HEK293 (cell line): ENCODE measurements around the gene EVL.

ENCODE experiments used
- CTCF ChIA-PET: fragments of 350-600 bp; formaldehyde crosslinking; extraction: SDS; loops from one replicate; lab custom pipeline; 2021; ENCODE audit warnings: antibody characterized with exemption; lab: Yijun Ruan, JAX
- POLR2A ChIA-PET: fragments of 300-600 bp; formaldehyde crosslinking; extraction: SDS; loops from one replicate; lab custom pipeline; 2020; ENCODE audit warnings: antibody characterized with exemption, inconsistent platforms; lab: Yijun Ruan, JAX
- H3K27ac ChIP-seq: fragments of 200-500 bp; sonication (Bioruptor generic); 2 replicates; pipeline ENCODE4 v1.5.1; 2014; ENCODE audit warnings: low read depth, low read length, control low read depth, inconsistent platforms; ENCODE audit errors: extremely low read depth
- H3K36me3 ChIP-seq, 2 experiments: fragments of 200-500 bp in 1 of 2; sonication (Bioruptor generic) in 1 of 2; 1 replicate in 1 of 2; 2 replicates in 1 of 2; pipeline ENCODE4 v1.5.1; 2014 to 2017; ENCODE audit warnings: inconsistent platforms in 2 of 2, low read length in 2 of 2; ENCODE audit not compliant: control insufficient read depth in 2 of 2, insufficient read depth in 1 of 2
- H3K4me1 ChIP-seq: fragments of 200-500 bp; sonication (Bioruptor generic); 2 replicates; pipeline ENCODE4 v1.5.1; 2014; ENCODE audit warnings: mild to moderate bottlenecking, low read length, inconsistent platforms; ENCODE audit not compliant: control insufficient read depth, insufficient read depth
- H3K4me3 ChIP-seq: 2 replicates; pipeline ENCODE4 v1.5.1; 2011; ENCODE audit warnings: low read depth, mild to moderate bottlenecking, control low read depth, low read length, moderate library complexity
- H3K9me3 ChIP-seq: fragments of 200-500 bp; sonication (Bioruptor generic); 2 replicates; pipeline ENCODE4 v1.5.1; 2014; ENCODE audit warnings: low read depth, low read length, inconsistent platforms; ENCODE audit not compliant: control insufficient read depth, insufficient read depth
- FEZF1 ChIP-seq: fragments of 450-650 bp; formaldehyde crosslinking; IDR thresholded peaks from 2 replicates; pipeline ENCODE4 v1.5.1; 2016; ENCODE audit warnings: missing biosample characterization, missing genetic modification characterization
- HOXC10 ChIP-seq: sonication (generic); formaldehyde crosslinking; IDR thresholded peaks from 2 replicates; pipeline ENCODE4 v1.8.1; 2023; ENCODE audit warnings: mild to moderate bottlenecking, missing genetic modification reagents
- IKZF3 ChIP-seq: fragments of 450-650 bp; IDR thresholded peaks from 2 replicates; pipeline ENCODE4 v1.5.0; 2018; ENCODE audit warnings: missing biosample characterization, mild to moderate bottlenecking, missing genetic modification characterization, moderate library complexity
- KLF16 ChIP-seq: fragments of 450-650 bp; formaldehyde crosslinking; IDR thresholded peaks from 2 replicates; pipeline ENCODE4 v1.5.1; 2017; ENCODE audit warnings: missing biosample characterization, missing genetic modification characterization
- SP2 ChIP-seq: fragments of 450-650 bp; formaldehyde crosslinking; IDR thresholded peaks from 2 replicates; pipeline ENCODE4 v1.5.1; 2016; ENCODE audit warnings: missing biosample characterization, missing genetic modification characterization
- ZNF155 ChIP-seq: fragments of 450-650 bp; formaldehyde crosslinking; IDR thresholded peaks from 2 replicates; pipeline ENCODE4 v1.5.1; 2016; ENCODE audit warnings: missing biosample characterization, missing genetic modification characterization
- ZNF274 ChIP-seq, 2 experiments: fragments of 200-500 bp in 1 of 2; fragments of 450-650 bp in 1 of 2; sonication (Bioruptor generic) in 1 of 2; formaldehyde crosslinking in 1 of 2; IDR thresholded peaks; 2 replicates each; pipeline versions ENCODE4 v1.5.1 to v1.6.1; 2014 to 2016; ENCODE audit warnings: borderline replicate concordance in 1 of 2, inconsistent platforms in 1 of 2, low read length in 1 of 2, missing biosample characterization in 1 of 2, missing genetic modification characterization in 1 of 2
- ZNF341 ChIP-seq: fragments of 450-650 bp; formaldehyde crosslinking; IDR thresholded peaks from 2 replicates; pipeline ENCODE4; 2016; ENCODE audit warnings: low read depth, missing biosample characterization, missing genetic modification characterization
- ZNF354C ChIP-seq: fragments of 450-650 bp; formaldehyde crosslinking; IDR thresholded peaks from 2 replicates; pipeline ENCODE4 v1.5.1; 2016; ENCODE audit warnings: missing biosample characterization, missing genetic modification characterization, low read depth, borderline replicate concordance
- ZNF366 ChIP-seq: fragments of 450-650 bp; formaldehyde crosslinking; conservative IDR thresholded peaks from 2 replicates; pipeline ENCODE4 v1.5.1; 2016; ENCODE audit warnings: missing biosample characterization, missing genetic modification characterization
- ZNF37A ChIP-seq: fragments of 450-650 bp; IDR thresholded peaks from 2 replicates; pipeline ENCODE4 v1.5.1; 2018; ENCODE audit warnings: missing biosample characterization, missing genetic modification characterization
- ZNF501 ChIP-seq: fragments of 450-650 bp; formaldehyde crosslinking; IDR thresholded peaks from 2 replicates; pipeline ENCODE4 v1.5.1; 2016; ENCODE audit warnings: missing biosample characterization, missing genetic modification characterization
- ZNF521 ChIP-seq: fragments of 450-650 bp; formaldehyde crosslinking; IDR thresholded peaks from 2 replicates; pipeline ENCODE4 v1.5.1; 2017; ENCODE audit warnings: missing biosample characterization, mild to moderate bottlenecking, missing genetic modification characterization
- ZNF548 ChIP-seq: fragments of 450-650 bp; formaldehyde crosslinking; IDR thresholded peaks from 2 replicates; pipeline ENCODE4 v1.5.1; 2016; ENCODE audit warnings: missing biosample characterization, missing genetic modification characterization
- ZNF558 ChIP-seq: fragments of 450-650 bp; formaldehyde crosslinking; IDR thresholded peaks from 2 replicates; pipeline ENCODE4 v1.5.1; 2016; ENCODE audit warnings: missing biosample characterization, missing genetic modification characterization
- ZNF654 ChIP-seq: fragments of 450-650 bp; formaldehyde crosslinking; IDR thresholded peaks from 2 replicates; pipeline ENCODE4 v1.5.1; 2016; ENCODE audit warnings: low read depth, missing biosample characterization, missing genetic modification characterization
- ZNF664 ChIP-seq: fragments of 450-650 bp; formaldehyde crosslinking; IDR thresholded peaks from 2 replicates; pipeline ENCODE4 v1.5.1; 2016; ENCODE audit warnings: missing biosample characterization, missing genetic modification characterization
- ZNF747 ChIP-seq: fragments of 450-650 bp; formaldehyde crosslinking; IDR thresholded peaks from 2 replicates; pipeline ENCODE4 v1.5.1; 2016; ENCODE audit warnings: missing biosample characterization, missing genetic modification characterization
- ZNF830 ChIP-seq: fragments of 450-650 bp; IDR thresholded peaks from 2 replicates; pipeline ENCODE4 v1.5.0; 2018; ENCODE audit warnings: missing biosample characterization, missing genetic modification characterization, low read depth, mild to moderate bottlenecking, moderate library complexity
- ZXDB ChIP-seq: fragments of 450-650 bp; formaldehyde crosslinking; IDR thresholded peaks from 2 replicates; pipeline ENCODE4 v1.5.1; 2016; ENCODE audit warnings: missing biosample characterization, missing genetic modification characterization
- TF ChIP-seq, protein P1 (sequence below): fragments of 450-650 bp; formaldehyde crosslinking; IDR thresholded peaks from 2 replicates; pipeline ENCODE4 v1.5.1; 2016; ENCODE audit warnings: missing biosample characterization, missing genetic modification characterization
- TF ChIP-seq, protein P2 (sequence below): fragments of 450-650 bp; formaldehyde crosslinking; IDR thresholded peaks from 2 replicates; pipeline ENCODE4 v1.5.1; 2016; ENCODE audit warnings: missing biosample characterization, missing genetic modification characterization
- TF ChIP-seq, protein P3 (sequence below): fragments of 450-650 bp; formaldehyde crosslinking; IDR thresholded peaks from 2 replicates; pipeline ENCODE4 v1.5.1; 2016; ENCODE audit warnings: missing biosample characterization, missing genetic modification characterization
- TF ChIP-seq, protein P4 (sequence below): fragments of 450-650 bp; formaldehyde crosslinking; IDR thresholded peaks from 2 replicates; pipeline ENCODE4 v1.5.1; 2016; ENCODE audit warnings: missing biosample characterization, missing genetic modification characterization

The EVL gene

DNA sequence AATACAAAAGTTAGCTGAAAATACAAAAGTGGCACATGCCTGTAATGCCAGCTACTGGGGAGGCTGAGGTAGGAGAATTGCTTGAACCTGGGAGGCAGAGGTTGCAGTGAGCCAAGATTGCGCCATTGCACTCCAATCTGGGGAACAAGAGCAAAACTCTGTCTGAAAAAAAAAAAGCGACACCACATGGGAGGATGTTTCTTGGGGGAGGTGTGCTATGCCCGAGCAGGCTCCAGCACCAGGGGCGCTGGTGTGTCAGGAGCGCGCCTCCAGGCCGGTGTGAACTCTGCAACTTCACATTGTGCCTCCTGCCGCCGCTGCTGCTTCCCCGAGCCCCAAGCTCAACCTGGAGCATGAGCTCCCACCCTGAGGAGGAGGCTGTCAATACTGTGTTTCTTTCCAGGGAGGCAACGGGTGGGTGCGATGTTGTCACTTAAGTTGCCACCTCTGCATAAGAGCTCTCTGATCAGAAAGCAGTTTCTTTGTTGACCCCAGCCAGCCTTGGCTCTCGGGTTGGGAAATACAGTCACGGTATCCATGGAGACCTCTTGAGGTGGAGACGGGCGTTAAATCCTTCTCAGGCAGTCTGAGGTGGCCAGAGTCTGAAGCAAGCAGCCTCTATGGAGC, 75.3 kb downstream of the EVL start:
- H3K4me3 ChIP-seq = no peak overlapping the region
- H3K9me3 ChIP-seq = no peaks in the 10 kb centered on the region
- ChIA-PET CTCF (interaction anchor here (0.7 to 1.5 kb wide), 2 partner anchors 15 to 20 kb away, joined by 7 read pairs; no protein-coding TSS in a partner anchor), POLR2A (no interaction called here)
- H3K4me1 ChIP-seq = no peaks in the 10 kb centered on the region
- H3K27ac ChIP-seq = no peak overlapping the region
- TF ChIP-seq ZNF654 (tag by site-specific recombination) = no peak
- no peak for TF ChIP-seq HOXC10 (CRISPR knock-in tag)
- no peak for TF ChIP-seq ZNF37A (tag by site-specific recombination)
- TF ChIP-seq ZNF354C = no peak
- TF ChIP-seq ZNF548 (tag by site-specific recombination) = no peak
- TF ChIP-seq, protein P1, sequence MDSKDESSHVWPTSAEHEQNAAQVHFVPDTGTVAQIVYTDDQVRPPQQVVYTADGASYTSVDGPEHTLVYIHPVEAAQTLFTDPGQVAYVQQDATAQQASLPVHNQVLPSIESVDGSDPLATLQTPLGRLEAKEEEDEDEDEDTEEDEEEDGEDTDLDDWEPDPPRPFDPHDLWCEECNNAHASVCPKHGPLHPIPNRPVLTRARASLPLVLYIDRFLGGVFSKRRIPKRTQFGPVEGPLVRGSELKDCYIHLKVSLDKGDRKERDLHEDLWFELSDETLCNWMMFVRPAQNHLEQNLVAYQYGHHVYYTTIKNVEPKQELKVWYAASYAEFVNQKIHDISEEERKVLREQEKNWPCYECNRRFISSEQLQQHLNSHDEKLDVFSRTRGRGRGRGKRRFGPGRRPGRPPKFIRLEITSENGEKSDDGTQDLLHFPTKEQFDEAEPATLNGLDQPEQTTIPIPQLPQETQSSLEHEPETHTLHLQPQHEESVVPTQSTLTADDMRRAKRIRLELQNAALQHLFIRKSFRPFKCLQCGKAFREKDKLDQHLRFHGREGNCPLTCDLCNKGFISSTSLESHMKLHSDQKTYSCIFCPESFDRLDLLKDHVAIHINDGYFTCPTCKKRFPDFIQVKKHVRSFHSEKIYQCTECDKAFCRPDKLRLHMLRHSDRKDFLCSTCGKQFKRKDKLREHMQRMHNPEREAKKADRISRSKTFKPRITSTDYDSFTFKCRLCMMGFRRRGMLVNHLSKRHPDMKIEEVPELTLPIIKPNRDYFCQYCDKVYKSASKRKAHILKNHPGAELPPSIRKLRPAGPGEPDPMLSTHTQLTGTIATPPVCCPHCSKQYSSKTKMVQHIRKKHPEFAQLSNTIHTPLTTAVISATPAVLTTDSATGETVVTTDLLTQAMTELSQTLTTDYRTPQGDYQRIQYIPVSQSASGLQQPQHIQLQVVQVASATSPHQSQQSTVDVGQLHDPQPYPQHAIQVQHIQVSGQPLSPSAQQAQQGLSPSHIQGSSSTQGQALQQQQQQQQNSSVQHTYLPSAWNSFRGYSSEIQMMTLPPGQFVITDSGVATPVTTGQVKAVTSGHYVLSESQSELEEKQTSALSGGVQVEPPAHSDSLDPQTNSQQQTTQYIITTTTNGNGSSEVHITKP (tag by site-specific recombination) = peak; percentile 77
- TF ChIP-seq, protein P2, sequence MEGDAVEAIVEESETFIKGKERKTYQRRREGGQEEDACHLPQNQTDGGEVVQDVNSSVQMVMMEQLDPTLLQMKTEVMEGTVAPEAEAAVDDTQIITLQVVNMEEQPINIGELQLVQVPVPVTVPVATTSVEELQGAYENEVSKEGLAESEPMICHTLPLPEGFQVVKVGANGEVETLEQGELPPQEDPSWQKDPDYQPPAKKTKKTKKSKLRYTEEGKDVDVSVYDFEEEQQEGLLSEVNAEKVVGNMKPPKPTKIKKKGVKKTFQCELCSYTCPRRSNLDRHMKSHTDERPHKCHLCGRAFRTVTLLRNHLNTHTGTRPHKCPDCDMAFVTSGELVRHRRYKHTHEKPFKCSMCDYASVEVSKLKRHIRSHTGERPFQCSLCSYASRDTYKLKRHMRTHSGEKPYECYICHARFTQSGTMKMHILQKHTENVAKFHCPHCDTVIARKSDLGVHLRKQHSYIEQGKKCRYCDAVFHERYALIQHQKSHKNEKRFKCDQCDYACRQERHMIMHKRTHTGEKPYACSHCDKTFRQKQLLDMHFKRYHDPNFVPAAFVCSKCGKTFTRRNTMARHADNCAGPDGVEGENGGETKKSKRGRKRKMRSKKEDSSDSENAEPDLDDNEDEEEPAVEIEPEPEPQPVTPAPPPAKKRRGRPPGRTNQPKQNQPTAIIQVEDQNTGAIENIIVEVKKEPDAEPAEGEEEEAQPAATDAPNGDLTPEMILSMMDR (tag by site-specific recombination) = peak; percentile 30; the same call in 1 of the 2 replicates
- TF ChIP-seq, protein P3, sequence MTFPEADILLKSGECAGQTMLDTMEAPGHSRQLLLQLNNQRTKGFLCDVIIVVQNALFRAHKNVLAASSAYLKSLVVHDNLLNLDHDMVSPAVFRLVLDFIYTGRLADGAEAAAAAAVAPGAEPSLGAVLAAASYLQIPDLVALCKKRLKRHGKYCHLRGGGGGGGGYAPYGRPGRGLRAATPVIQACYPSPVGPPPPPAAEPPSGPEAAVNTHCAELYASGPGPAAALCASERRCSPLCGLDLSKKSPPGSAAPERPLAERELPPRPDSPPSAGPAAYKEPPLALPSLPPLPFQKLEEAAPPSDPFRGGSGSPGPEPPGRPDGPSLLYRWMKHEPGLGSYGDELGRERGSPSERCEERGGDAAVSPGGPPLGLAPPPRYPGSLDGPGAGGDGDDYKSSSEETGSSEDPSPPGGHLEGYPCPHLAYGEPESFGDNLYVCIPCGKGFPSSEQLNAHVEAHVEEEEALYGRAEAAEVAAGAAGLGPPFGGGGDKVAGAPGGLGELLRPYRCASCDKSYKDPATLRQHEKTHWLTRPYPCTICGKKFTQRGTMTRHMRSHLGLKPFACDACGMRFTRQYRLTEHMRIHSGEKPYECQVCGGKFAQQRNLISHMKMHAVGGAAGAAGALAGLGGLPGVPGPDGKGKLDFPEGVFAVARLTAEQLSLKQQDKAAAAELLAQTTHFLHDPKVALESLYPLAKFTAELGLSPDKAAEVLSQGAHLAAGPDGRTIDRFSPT = no peak
- TF ChIP-seq, protein P4, sequence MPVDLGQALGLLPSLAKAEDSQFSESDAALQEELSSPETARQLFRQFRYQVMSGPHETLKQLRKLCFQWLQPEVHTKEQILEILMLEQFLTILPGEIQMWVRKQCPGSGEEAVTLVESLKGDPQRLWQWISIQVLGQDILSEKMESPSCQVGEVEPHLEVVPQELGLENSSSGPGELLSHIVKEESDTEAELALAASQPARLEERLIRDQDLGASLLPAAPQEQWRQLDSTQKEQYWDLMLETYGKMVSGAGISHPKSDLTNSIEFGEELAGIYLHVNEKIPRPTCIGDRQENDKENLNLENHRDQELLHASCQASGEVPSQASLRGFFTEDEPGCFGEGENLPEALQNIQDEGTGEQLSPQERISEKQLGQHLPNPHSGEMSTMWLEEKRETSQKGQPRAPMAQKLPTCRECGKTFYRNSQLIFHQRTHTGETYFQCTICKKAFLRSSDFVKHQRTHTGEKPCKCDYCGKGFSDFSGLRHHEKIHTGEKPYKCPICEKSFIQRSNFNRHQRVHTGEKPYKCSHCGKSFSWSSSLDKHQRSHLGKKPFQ (tag by site-specific recombination) = peak; percentile 44; the same call in 1 of the 2 replicates
- TF ChIP-seq IKZF3 (tag by site-specific recombination) = no peak
- TF ChIP-seq ZNF341 (tag by site-specific recombination) = no peak
- TF ChIP-seq KLF16 (tag by site-specific recombination) = no peak
- no peak for TF ChIP-seq ZNF501 (tag by site-specific recombination)
- TF ChIP-seq ZNF747 (tag by site-specific recombination) = no peak
- H3K36me3 ChIP-seq = peaks cover 0 to 34% of the 10 kb centered on the region in 2 experiments; a peak in 1 of 3 replicates

DNA sequence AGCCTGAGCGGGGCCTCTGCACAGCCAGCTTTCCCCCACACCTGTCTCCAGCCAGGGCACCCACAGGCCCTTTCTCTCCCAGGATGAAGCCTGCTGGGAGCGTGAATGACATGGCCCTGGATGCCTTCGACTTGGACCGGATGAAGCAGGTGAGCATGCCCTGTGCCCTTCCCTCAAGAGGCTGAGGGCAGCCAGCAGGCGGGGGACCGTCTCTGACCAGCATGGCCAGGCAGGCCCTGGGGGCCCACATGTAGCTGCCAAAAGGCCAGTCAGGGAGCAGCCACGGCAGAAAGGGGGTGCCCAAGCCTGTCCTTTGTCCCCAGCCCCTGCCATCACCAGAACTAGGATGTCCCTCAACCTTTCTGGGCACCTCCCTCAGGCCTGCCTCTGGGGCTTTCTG, 75.9 kb downstream of the EVL start:
- Histone ChIP-seq H3K9me3 (no peaks in the 10 kb centered on the region), H3K4me3 (no peak overlapping the region), H3K36me3 (peaks cover 0 to 34% of the 10 kb centered on the region in 2 experiments; a peak in 1 of 3 replicates), H3K4me1 (no peaks in the 10 kb centered on the region), H3K27ac (no peak overlapping the region)
- ChIA-PET POLR2A (no interaction called here), CTCF (no interaction called here)
- TF ChIP-seq ZNF664 (tag by site-specific recombination) (no peak), ZNF558 (no peak), ZNF521 (tag by site-specific recombination) (no peak), ZXDB (tag by site-specific recombination) (no peak), ZNF548 (tag by site-specific recombination) (no peak), ZNF274 (IDR thresholded peaks at IDR 0.05; ENCODE audit: low read length) (no peak), ZNF274 (tag by site-specific recombination; IDR thresholded peaks at IDR 0.05; ENCODE audit: borderline replicate concordance) (no peak), ZNF830 (tag by site-specific recombination) (no peak), SP2 (tag by site-specific recombination) (no peak), ZNF366 (tag by site-specific recombination) (no peak), ZNF155 (tag by site-specific recombination) (no peak), FEZF1 (tag by site-specific recombination) (no peak)
- TF ChIP-seq, protein P4 (tag by site-specific recombination) = no peak
